ENCODE results near the gene ZNF891. TPM values are rescaled to one million over a fixed set of nuclear protein-coding genes. Genes with fewer than 3 reads are reported as not detected.

Gene ZNF891
- total RNA-seq (2022; extraction: Qiagen RNA extraction): 0.28 to 0.41 TPM (median 0.31 TPM) in 5 replicates

GRCh38 chr12:133130038-133130807 lies at the start of gene ZNF891, which contains the start of gene ZNF10:
TSS of gene ZNF891 (minus strand) at chr12:133130274. CDS start at chr12:133121918, 8,356 bp downstream.
TSS of gene ZNF10 (plus strand) at chr12:133130627. CDS start at chr12:133144493, 13,866 bp downstream.

GRCh38 chr12:133080368-133081158 lies 49.5 kb downstream of the ZNF891 start, which contains the start of gene ZNF140:
TSS of gene ZNF140 (plus strand) at chr12:133080923. CDS start at chr12:133081321, 398 bp downstream.

Other genes starting within 250 kb of the ZNF891 start
- 19.4 to 25.1 TPM (median 22.4 TPM) in 5 replicates for gene CHFR, start 242.7 kb downstream of the ZNF891 start, total RNA-seq (2022; extraction: Qiagen RNA extraction)
- gene ZNF605, start 174.0 kb downstream of the ZNF891 start, total RNA-seq (2022; extraction: Qiagen RNA extraction): 2.5 to 4.3 TPM (median 3.3 TPM) in 5 replicates
- gene ZNF26, start 143.9 kb downstream of the ZNF891 start, total RNA-seq (2022; extraction: Qiagen RNA extraction): 7.0 to 9.0 TPM (median 7.7 TPM) in 5 replicates
- 10.0 to 14.9 TPM (median 12.7 TPM) in 5 replicates for gene ZNF84, start 92.8 kb downstream of the ZNF891 start, total RNA-seq (2022; extraction: Qiagen RNA extraction)
- gene ZNF140, start 49.4 kb downstream of the ZNF891 start, total RNA-seq (2022; extraction: Qiagen RNA extraction): 8.5 to 10.0 TPM (median 9.3 TPM) in 5 replicates
- gene ZNF10, start 353 bp upstream of the ZNF891 start, total RNA-seq (2022; extraction: Qiagen RNA extraction): 1.1 to 2.0 TPM (median 1.6 TPM) in 5 replicates
- 9.0 to 13.0 TPM (median 12.3 TPM) in 5 replicates for gene ZNF268, start 51.2 kb upstream of the ZNF891 start, total RNA-seq (2022; extraction: Qiagen RNA extraction)
- gene ANHX, start 105.6 kb upstream of the ZNF891 start, total RNA-seq (2022; extraction: Qiagen RNA extraction): not detected in 5 replicates